DND-41 (cell line): ENCODE results near the gene PLCB4.

Experiments used
- CTCF ChIP-seq: IDR thresholded peaks from 2 replicates; pipeline ENCODE4 v1.5.1; 2012; ENCODE audit warnings: borderline replicate concordance, low read length, moderate library complexity, mild to moderate bottlenecking; ENCODE audit not compliant: poor library complexity, severe bottlenecking; ENCODE audit errors: extremely low read depth
- EZH2 ChIP-seq: IDR thresholded peaks from 3 replicates; pipeline ENCODE4 v1.6.1; 2012; ENCODE audit warnings: borderline replicate concordance, low read depth, mild to moderate bottlenecking, moderate library complexity, low read length, inconsistent platforms; ENCODE audit not compliant: severe bottlenecking

GRCh38 chr20:9142809-9143208 lies 73.9 kb downstream of the PLCB4 start:
- TF ChIP-seq CTCF (no peak), EZH2 (no peak)
